DMS53 treated with DMSO at 0.1 percent for 48 hours (cell line): Measurements from ENCODE around the gene DOCK7.
"Not testable (repeated sequence)": the region's sequence is repeated elsewhere in the genome, so short reads cannot be mapped to it uniquely, and the experiment has no call there.

Experiments used
- DNase-seq: peaks from one replicate; lab custom pipeline; 2025; ENCODE audit not compliant: unreplicated experiment; lab: John Stamatoyannopoulos, UW

DOCK7 gene

DNA sequence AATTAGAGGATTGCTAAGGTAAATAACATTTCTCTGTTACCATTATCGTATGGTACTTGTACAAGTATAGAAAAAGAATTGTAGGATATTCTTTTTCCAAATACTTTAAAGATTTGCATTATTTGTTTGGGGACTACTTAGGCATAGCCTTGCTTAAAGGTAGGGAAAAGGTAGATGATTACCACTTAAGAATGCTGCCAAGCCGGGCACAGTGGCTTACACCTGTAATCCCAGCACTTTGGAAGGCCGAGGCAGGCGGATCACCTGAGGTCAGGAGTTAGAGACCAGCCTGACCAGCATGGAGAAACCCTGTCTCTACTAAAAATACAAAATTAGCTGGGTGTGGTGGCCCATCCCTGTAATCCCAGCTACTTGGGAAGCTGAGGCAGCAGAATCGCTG is 10.0 kb upstream of the DOCK7 start:
- not testable (repeated sequence) for DNase-seq

DNA sequence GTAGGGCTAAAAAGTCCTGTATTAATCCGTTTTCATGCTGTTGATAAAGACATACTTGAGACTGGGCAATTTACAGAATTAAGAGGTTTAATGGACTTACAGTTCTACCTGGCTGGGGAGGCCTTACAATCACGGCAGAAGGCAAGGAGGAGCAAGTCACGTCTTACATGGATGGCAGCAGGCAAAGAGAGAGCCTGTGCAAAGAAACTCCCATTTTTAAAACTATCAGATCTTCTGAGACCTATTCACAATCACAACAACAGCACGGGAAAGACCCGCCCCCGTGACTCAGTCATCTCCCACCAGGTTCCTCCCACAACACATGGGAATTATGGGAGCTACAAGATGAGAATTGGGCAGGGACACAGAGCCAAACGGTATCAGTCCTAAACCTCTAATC is 6.3 kb upstream of the DOCK7 start:
- not testable (repeated sequence) for DNase-seq

DNA sequence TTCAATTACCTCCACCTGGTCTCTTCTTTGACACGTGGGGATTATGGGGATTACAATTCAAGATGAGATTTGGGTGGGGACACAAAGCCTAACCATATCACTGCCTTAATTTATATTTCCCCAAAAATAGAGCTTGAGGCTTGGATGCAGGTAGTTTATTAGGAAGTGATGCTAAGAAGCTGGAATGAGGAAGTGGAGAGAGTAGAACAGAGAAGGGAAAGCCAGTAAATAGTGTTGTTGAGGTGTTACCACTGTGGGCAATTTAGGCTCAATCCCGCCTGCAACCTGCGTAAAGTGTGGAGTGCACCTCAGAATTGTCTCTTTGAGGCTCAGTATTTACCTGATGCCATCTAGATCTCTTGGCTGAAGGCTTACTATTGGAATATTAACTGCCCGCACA is 4.9 kb upstream of the DOCK7 start:
- DNase-seq = no peak

DNA sequence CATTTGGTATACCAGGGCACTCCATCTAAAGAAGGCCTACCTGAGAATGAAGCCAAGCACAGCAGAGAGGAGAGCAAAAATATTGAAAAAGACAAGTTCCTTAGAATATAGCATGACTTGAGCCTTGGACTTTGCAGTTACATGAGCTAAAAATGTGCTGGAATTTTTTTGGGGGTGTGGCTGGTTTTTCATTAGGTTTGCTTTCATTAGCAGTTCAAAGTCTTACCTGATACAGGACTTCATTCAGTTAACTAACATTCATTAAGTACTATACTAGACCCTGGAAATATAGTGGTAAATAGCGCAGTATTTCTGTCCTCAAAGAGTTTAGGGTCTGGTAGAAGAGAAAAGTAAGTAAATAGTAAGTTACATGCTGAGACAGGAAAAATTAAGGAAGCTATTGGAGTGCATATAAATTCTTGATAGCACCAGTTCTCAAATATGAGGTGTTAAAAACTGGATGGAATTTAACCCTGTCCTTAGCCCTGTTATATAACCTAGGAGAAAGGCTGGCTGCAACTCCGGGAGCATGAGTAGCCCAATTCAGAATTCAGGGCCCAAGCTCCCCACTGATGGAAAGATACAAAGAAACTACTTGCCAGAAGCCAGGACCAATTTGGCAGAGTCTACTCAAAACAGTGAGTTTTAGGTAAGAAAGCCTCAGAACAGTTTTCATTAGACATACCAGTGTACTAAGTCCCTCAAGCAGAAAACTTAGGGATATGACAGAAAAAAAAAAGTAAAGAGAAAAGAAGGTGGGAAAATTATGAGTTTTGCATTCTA is 3.1 kb upstream of the DOCK7 start:
- DNase-seq = no peak

DNA sequence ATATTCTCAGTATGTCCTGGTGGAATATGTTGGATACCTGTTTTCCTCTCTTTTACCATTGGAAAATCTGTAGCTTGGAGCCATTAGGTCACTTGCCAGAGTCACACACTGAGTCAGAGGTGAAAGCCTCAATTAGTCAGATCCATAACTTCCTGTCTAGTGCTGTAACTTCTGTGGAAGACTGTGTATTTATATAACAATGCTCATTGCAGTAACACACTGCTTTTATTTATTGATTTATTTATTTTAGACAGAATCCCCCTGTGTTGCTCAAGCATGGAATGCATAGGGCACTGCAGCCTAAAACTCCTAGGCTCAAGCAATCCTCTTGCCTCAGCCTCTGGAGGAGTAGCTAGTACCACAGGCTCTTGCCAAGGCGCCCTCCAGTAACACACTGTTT is 1.3 kb upstream of the DOCK7 start:
- peak; percentile 45 for DNase-seq

DNA sequence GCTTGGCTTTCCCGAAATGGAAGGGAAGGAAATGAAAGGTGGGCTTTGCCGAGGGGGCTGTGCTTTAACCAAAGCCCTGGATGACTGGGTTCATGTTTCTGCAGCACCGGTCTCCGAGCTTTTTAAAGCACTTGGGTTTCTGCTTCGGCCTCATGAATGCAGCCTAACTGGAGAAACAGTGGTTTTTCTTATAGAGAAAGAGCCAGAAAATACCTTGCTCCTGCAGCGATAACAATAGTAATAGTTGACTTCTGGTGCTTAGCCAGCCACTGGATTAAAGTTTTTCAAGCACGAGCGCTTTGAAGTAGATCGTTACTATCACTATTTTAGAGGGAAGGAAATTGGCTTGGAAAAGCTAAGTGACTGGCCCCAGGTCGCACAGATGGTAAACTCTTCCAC is 500 bp upstream of the DOCK7 start:
- DNase-seq = peak; percentile 79

DNA sequence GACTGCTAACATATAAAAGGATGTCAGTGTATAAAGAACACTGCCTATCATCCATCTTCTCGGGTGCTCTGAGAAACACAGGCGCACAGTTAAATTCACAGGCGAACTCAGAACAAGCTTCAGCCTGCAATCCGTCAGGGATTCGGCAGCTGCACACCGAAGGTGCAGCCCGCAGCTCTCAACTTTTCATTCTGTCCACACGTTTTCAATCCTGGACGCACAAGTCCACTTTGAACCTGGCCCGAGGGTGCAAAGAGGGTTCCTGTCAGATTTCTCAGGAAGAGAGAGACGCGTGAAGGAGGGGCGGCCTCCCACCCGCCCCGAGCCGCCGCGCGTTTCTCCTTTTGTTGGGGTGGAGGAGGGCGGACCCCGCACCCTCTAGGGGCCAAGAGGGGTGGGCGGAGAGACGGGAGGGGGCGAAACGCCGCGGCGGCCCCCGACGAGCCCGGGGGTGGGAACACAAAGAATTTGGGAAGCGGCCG is 724 bp downstream of the DOCK7 start:
- DNase-seq = peak; percentile 51

DNA sequence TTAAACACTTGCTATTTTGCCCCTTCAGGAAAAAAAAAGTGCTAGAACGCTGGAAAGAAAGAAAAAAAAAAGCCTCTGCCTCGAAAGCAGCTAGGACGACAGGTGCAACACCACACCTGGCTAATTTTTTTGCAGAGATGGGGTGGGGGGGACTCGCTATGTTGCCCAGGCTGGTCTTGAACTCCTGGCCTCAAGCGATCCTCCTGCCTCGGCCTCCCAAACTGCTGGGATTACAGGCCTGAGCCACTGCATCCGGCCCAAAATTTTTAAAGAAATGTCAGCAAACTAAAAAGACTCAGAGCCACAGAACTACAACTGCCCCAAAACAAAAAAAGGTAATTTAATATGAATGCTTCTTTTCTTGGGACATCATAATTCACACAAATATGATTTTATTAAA is 1.4 kb downstream of the DOCK7 start:
- DNase-seq = no peak

DNA sequence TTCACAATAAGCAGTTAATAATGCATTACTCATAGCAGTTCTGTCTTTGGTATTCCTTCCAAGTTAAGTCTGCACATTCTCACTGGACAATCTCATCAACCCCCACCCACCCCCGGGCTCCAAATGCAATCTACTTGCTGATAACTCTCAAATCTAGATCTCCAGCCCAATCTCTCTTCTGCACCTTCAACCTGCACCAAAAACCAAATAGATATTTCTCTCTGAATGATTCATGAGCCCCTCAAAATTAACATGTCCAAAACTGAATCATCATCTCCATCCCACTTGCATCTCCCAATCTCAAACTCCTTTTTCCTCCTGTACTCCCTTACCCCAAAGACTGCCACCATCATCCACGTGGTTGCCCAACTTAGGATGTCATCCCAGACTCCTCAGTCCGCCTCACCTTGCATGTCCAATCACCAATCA is 2.7 kb downstream of the DOCK7 start:
- DNase-seq = no peak

DNA sequence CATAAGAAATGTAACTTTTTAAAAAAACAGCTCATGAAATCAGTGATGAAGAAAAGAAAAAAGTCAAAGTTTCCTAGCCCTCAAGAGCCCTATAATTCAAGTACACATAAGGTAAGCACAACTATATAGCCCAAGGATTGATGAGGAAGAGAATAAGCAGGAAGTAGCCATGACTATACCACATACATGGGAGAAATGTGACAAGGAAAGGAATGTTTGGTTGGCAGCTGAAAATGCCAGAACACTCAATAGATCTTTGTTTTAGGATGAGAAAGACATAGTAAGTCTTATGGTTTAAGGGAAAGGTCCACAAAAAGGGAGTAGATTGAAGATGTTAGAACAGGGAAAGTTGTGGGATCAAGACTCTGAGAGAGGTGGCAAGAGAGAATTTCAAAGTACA is 5.7 kb downstream of the DOCK7 start:
- DNase-seq = no peak

DNA sequence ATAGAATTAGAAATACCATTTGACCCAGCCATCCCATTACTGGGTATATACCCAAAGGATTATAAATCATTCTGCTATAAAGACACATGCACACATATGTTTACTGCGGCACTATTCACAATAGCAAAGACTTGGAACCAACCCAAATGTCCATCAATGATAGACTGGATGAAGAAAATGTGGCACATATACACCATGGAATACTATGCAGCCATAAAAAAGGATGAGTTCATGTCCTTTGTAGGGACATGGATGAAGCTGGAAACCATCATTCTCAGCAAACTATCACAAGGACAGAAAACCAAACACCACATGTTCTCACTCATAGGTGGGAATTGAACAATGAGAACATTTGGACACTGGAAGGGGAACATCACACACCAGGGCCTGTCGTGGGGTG is 7.2 kb downstream of the DOCK7 start:
- not testable (repeated sequence) for DNase-seq

DNA sequence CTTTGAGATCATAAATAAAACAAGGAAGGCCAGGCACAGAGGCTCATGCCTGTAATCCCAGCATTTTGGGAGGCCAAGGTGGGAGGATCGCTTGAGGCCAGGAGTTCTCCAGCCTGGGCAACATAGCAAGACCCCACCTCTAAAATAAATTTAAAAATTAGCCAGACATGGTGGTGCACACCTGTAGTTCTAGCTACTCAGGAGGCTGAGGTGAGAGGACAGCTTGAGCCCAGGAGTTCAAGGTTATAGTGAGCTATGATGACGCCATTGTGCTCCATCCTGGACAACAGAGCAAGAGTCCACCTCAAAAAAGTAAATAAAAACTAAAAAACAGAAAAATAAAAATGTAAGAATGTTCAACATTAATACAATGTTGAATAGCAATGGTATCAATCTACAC is 10.4 kb downstream of the DOCK7 start:
- not testable (repeated sequence) for DNase-seq

DNA sequence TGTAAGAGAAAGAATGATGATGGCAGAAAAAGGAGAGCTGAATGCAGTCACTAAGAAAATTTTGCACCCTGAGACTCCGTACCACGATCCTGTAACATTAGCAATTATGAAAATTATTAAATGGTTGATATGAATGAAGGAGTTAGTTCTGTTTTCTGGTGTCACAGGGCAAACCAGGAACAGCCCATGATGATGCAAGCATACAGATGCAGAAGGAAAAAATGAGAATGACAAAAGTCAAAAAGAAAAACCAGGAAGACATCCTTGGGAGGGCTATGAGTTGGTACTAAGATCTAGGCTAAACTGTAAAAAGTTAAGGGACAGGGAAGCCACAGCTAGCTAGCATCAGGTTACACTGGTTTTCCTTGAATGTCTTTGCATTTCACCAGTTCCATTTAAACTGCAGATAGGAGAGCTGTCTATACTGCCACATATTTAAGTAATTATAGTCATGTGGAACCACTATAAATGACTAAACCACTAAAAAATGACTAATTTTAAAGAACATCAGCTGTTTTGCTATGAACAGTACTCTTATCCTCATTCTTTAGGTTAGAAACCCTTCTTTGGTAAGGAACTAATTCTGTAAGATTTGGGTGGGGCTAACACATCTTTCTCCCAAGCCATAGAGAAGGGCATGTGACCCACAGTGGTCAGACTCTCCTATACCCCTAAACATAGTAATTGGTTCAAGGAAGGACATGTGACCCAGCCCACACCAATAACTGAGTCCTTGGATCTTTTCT is 11.4 kb downstream of the DOCK7 start:
- no peak for DNase-seq

DNA sequence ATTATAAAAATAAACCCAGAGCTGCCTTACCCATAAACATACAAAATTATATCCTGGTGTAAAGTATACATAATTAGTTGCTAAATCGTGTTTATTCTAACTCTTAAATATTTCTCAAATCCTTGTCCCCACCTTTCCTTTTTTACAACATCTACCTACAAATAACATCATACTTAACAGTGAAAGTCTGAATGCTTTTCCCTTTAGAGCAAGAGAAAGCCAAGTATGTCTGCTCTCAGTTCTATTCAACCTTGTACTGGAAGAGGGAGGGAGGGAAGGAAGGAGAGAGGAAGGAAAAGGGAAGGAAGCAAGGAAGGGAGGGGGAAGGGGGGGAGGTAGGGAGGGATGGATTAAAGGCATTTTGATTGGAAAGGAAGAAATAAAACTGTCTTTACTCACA is 14.6 kb downstream of the DOCK7 start:
- no peak for DNase-seq

DNA sequence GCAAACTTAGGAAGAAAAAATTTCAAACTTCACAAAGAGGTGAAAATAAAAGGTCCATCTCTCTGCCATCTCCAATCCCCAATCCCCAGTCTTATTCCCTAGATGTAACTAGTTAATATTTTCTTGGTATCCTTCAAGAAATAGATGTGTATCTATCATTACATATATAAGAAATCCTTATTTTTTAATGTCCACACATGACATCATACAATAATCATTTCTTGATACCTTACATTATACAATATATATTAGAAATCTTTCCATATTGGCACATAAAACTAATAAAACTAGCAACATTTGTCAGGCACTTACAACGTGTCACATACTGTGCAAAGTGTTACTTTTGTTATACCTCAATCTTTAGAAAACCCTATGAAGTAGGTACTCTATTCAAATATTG is 16.2 kb downstream of the DOCK7 start:
- DNase-seq = no peak

DNA sequence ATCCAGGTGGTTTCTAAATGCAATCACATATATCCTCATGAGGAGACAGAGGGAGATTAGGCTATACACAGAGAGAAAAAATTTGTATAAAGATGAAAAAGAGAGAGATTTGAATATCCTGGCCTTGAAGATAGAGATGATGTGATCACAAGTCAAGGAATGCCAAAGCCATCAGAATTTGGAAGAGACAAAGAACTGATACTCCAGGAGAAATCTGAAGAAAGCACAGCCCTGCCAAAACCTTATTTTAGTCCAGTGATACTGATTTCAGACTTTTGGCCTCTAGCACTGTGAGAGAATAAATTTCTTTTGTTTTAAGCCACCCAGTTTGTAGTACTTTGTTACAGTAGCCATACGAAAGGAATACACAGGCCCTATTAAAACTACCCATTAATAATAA is 33.4 kb downstream of the DOCK7 start:
- no peak for DNase-seq

DNA sequence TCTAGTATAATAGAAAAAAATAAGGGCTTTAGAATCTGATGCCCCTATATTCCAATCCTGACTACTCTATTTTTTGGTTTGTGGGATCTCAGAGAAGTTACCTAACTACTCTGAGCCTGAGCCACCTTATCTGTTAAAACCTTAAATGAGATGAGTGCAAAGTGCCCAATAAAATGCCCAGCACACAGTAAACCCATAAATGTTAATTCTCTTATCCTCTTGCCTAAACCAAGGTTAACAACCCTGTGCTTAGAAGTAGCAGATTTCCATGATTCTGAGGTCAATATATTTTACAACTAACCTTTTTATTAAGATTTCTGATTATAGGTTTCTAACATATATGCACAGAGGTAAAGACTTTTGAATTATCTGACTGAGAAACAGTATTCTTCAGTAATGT is 35.8 kb downstream of the DOCK7 start:
- no peak for DNase-seq

DNA sequence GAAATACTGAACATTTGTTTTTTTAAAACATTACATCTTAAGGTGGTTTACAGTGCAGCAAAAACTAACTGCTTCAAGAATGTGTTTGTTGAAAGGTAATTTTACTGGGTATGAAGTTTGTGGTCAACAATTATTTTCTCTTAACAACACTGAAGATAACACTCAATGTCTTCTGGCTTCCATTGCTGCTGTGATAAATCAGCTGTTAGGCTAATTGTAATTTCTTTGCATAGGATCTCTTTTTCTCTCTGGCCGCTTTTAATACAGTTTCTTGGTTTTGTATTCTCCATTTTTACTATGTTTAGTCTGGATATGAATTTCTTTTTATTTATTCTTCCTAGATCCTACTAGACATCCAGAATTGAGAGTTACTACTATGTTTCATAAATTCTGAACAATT is 44.9 kb downstream of the DOCK7 start:
- DNase-seq = no peak

DNA sequence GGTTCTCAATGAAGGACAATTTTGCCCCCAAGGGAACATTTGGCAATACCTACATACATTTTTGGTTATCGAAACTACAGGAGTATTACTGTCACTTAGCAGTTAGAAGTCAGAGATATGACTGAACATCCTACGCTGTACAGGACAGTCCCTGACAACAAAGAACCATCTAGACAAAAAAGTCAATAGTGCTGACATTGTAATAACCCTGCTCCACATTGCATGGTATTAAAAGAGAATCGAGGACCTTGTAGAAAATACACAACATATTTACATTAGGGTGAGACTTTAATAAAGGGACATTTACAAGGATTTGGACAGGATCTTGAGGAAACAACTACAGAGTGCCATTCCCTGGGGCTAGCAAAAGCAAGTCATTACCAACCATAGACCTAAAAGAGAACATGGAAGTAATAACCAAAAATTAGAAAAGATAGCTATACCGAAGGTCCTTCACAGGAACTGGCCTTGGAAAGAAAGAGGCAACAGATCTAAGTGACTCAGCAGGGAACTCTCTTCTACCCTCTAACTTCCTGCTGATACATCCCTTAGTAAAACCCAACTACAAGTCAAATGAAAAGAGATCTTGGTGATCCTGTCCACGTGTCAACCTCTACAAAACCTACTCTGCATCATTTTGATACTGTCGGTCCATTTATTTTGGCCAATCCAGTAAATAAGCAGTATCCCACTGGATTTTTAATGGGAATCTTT is 50.6 kb downstream of the DOCK7 start:
- DNase-seq = peak; percentile 5

DNA sequence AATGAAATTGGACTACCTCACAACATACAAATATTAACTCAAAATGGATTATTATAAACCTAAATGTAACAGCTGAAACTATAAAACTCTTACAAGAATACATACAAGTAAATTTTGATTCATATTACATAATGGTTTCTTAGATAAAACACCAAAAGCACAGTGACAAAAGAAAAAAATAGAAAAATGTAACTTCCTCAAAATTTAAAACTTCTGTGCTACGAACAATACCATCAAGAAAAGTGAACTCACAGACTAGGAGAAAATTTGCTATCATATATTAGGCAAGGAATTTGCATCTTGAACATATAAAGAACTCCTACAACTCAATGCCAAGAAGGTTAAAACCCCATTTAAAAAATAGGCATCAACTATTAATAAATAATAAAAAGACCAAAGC is 59.7 kb downstream of the DOCK7 start:
- no peak for DNase-seq

DNA sequence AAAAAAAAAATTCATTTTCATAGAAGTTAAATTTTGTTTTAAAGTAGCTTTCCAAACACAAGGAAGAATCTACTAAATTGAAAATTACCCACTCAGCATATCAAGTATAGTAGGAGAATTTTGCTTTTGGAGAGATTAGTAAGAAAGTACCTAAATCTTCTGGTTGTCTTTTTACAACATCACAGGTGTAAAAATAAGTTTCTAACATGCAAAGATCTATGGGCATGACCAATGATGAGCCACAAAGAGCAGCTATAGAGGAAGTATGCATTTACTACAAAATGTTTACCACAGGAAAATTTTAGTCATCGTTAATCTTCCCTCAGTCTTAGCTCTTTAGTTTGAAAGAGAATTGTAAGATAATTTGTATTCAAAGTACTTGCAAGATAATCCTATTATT is 62.8 kb downstream of the DOCK7 start:
- DNase-seq = no peak

DNA sequence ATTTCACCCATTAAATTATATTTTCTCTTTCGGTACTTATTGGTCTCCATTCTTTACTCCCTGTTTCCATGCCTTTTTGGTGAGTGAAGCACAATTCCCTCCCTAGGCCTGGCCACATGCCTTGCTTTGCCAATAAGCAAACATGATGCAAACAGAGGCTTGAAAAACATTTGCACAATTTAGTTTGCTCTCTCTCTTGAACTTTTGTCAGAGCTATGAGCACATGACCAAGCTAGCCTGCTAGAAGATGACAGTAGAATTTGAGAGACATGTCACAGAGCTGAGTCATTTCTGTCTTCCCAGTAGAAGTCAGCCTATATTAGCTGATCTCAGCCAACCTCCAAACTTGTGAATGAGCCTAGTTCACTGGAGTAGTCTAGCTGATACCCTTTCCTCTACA is 66.3 kb downstream of the DOCK7 start:
- peak; percentile 95 for DNase-seq
